ENCODE measurements around the gene MDK. TPM values are rescaled to one million over a fixed set of nuclear protein-coding genes. Genes with fewer than 3 reads are reported as not detected.

MDK gene
- total and polyA plus RNA-seq, 2 of the 4 experiments (the other 2 are of a cell fraction) = 25.8 to 377 TPM

DNA sequence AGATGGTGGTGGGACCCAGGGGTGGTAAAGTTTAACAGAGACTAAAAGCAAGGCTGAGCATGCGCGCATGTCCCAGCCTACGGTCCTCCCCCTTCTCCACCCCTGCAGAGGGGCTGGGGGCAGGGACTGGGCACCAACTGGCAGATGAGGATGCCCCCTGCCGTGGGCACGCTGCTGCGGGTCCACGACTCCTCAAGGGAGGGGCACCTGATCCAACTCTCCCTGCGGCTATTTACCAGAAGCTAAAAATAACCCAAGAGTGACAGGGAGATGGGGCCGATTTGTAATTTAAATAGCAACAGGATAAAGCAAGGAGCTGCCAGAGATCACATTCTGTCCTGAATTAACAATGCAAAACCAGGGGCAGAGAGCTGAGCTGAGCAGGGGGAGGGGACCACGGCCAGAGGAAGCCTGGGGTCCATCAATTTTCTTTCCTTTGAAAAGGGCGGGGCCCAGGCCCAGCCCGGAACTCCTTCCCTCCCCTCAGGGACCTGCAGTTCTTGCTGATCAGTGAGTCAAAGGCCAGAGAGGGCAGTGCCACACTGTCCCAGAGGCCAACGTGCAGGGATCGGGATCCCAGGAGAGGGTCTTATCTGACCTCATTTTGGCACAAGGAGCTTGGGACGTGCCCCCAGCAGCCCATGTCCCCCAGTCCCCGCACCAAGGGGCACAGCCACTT, 42.3 kb upstream of the MDK start:
- Histone ChIP-seq H4K91ac (ENCODE audit: insufficient read depth, low read depth, low read length) (no peak overlapping the region; the same call in 1 of the 2 replicates), H3K4me3 (ENCODE audit: insufficient read depth, low read depth, low read length) (no peak overlapping the region), H3K4me1 (ENCODE audit: control insufficient read depth, insufficient read depth, low read length) (peaks cover 8% of the 10 kb centered on the region), H4K20me1 (ENCODE audit: insufficient read depth, low read length) (no peaks in the 10 kb centered on the region), H3K56ac (ENCODE audit: extremely low read depth, insufficient read depth, low read length) (no peak overlapping the region), H2BK120ac (ENCODE audit: low read depth, low read length) (no peak overlapping the region), H3K36me3 (ENCODE audit: control insufficient read depth, insufficient read depth, low read length) (no peaks in the 10 kb centered on the region), H2AK5ac (ENCODE audit: low read depth, low read length) (no peak overlapping the region), H3K4me2 (ENCODE audit: low read depth, low read length) (peak overlapping the region; percentile 21), H3K23ac (ENCODE audit: low read depth, low read length) (no peak overlapping the region), H4K8ac (ENCODE audit: low read depth in 2 of 2, low read length in 2 of 2) (peak overlapping the region in 1 of 2 experiments; percentile 46; a peak in 1 of 4 replicates), H2AFZ (replicated peaks; ENCODE audit: low read length, poor library complexity) (peak overlapping the region; percentile 86), H3K4ac (ENCODE audit: low read depth, low read length) (no peak overlapping the region), H2BK20ac (ENCODE audit: low read depth, low read length) (no peak overlapping the region), H4K5ac (ENCODE audit: low read depth, low read length) (no peak overlapping the region), H3K9me1 (ENCODE audit: insufficient read depth, low read length) (peaks cover 3% of the 10 kb centered on the region), H3K18ac (ENCODE audit: low read depth, low read length) (no peak overlapping the region), H2BK15ac (ENCODE audit: low read depth, low read length) (no peak overlapping the region), H2AK9ac (replicated peaks; ENCODE audit: low read depth, low read length, poor library complexity) (peak overlapping the region; percentile 71), H3K27ac (ENCODE audit: insufficient read depth, low read length) (no peak overlapping the region), H2BK5ac (ENCODE audit: low read depth, low read length, poor library complexity, severe bottlenecking) (no peak overlapping the region), H3K9ac (ENCODE audit: low read depth, low read length) (no peak overlapping the region), H3K9me3 (ENCODE audit: control insufficient read depth, insufficient read depth, low read length) (no peaks in the 10 kb centered on the region), H3K79me1 (ENCODE audit: low read depth in 1 of 2, low read length in 2 of 2) (no peaks in the 10 kb centered on the region), H3K27me3 (ENCODE audit: control insufficient read depth, insufficient read depth, low read length) (peaks cover 19% of the 10 kb centered on the region), H3K14ac (replicated peaks; ENCODE audit: low read depth, low read length) (peak overlapping the region; percentile 17; the same call in 1 of the 2 replicates)
- dilution Hi-C loops (cut with HindIII; ENCODE audit: low sequenced_read_pairs, unreplicated experiment) (no loop called here), in situ Hi-C loops (cut with MboI; ENCODE audit: low sequenced_read_pairs) (no loop called here), intact Hi-C loops (cut with micrococcal nuclease) (no loop called here)
- WGBS, 2 experiments (ENCODE audit: extremely low coverage in 2 of 2, insufficient read length in 1 of 2) = 87% methylated on average over 4 of the region's 16 CpGs; no CpG with 5 or more reads in 1 of the 2 experiments
- ATAC-seq (ENCODE audit: low read depth) (peak; percentile 36), DNase-seq (no peak)
- CTCF ChIA-PET = no interaction called here
- POLR2A ChIA-PET (ENCODE audit: unreplicated experiment) = no interaction called here
- BruUV-seq (replicated peaks) = no TSS peak
- no peak for TF ChIP-seq CEBPB (IDR thresholded peaks at IDR 0.05; ENCODE audit: low read depth, low read length)
- TF ChIP-seq MAFK (IDR thresholded peaks at IDR 0.05; ENCODE audit: low read depth, low read length) = no peak
- no peak for TF ChIP-seq MXI1 (IDR thresholded peaks at IDR 0.05; ENCODE audit: borderline replicate concordance, low read depth, low read length)
- TF ChIP-seq RFX5 (IDR thresholded peaks at IDR 0.05; ENCODE audit: low read depth, low read length) = no peak
- TF ChIP-seq NFE2L2 (IDR thresholded peaks at IDR 0.05; ENCODE audit: low read depth, low read length) = no peak

All from IMR-90 (cell line).